H9 (cell line): ENCODE measurements around the gene GAS5. TPM values are rescaled to one million over a fixed set of nuclear protein-coding genes. Genes with fewer than 3 reads are reported as not detected.

Experiments used
- DNase-seq: peaks from one replicate; pipeline ENCODE4 v3.0.0-alpha.2; 2017
- H2AFZ ChIP-seq: one replicate; pipeline ENCODE4 v1.6.1; 2013; ENCODE audit warnings: mild to moderate bottlenecking, low read length, control low read depth, moderate library complexity
- H2AK5ac ChIP-seq: 2 replicates; pipeline ENCODE4 v1.6.1; 2013; ENCODE audit warnings: low read length, control low read depth, mixed read lengths; ENCODE audit not compliant: insufficient read length
- H2BK120ac ChIP-seq: one replicate; pipeline ENCODE4 v1.6.1; 2013; ENCODE audit warnings: low read depth, mild to moderate bottlenecking, low read length, control low read depth, inconsistent platforms; ENCODE audit not compliant: poor library complexity, severe bottlenecking
- H2BK12ac ChIP-seq: 2 replicates; pipeline ENCODE4 v1.6.1; 2013; ENCODE audit warnings: low read length, control low read depth, mixed read lengths, low read depth; ENCODE audit not compliant: insufficient read length
- H2BK15ac ChIP-seq: 2 replicates; pipeline ENCODE4 v1.6.1; 2013; ENCODE audit warnings: low read depth, low read length, control low read depth
- H2BK20ac ChIP-seq: one replicate; pipeline ENCODE4 v1.6.1; 2013; ENCODE audit warnings: low read depth, mild to moderate bottlenecking, low read length, control low read depth, inconsistent platforms; ENCODE audit not compliant: poor library complexity, severe bottlenecking
- H2BK5ac ChIP-seq: 2 replicates; pipeline ENCODE4 v1.6.1; 2013; ENCODE audit warnings: low read length, control low read depth, mixed read lengths; ENCODE audit not compliant: insufficient read length
- H3K14ac ChIP-seq: 2 replicates; pipeline ENCODE4 v1.6.1; 2013; ENCODE audit warnings: low read length, control low read depth; ENCODE audit not compliant: insufficient read depth
- H3K18ac ChIP-seq: 2 replicates; pipeline ENCODE4 v1.6.1; 2013; ENCODE audit warnings: low read depth, mild to moderate bottlenecking, mixed read lengths, low read length, control low read depth; ENCODE audit not compliant: insufficient read length
- H3K23ac ChIP-seq: 2 replicates; pipeline ENCODE4 v1.6.1; 2013; ENCODE audit warnings: low read length, control low read depth, mixed read lengths, low read depth; ENCODE audit not compliant: insufficient read length
- H3K23me2 ChIP-seq: 2 replicates; pipeline ENCODE4 v1.6.1; 2013; ENCODE audit warnings: low read depth, mild to moderate bottlenecking, mixed read lengths, low read length, control low read depth; ENCODE audit not compliant: insufficient read length, poor library complexity, severe bottlenecking
- H3K27ac ChIP-seq: 2 replicates; pipeline ENCODE4 v1.5.1; 2013; ENCODE audit warnings: low read length, control low read depth, mixed read lengths, low read depth; ENCODE audit not compliant: insufficient read length
- H3K27me3 ChIP-seq: 2 replicates; pipeline ENCODE4 v1.6.1; 2013; ENCODE audit warnings: low read length, control low read depth, inconsistent platforms; ENCODE audit not compliant: insufficient read depth
- H3K4ac ChIP-seq: 2 replicates; pipeline ENCODE4 v1.6.1; 2013; ENCODE audit warnings: low read depth, mild to moderate bottlenecking, control low read depth, inconsistent platforms, low read length, moderate library complexity
- H3K4me1 ChIP-seq: 2 replicates; pipeline ENCODE4 v1.6.1; 2013; ENCODE audit warnings: low read length, control low read depth, inconsistent platforms; ENCODE audit not compliant: insufficient read depth
- H3K4me2 ChIP-seq: 2 replicates; pipeline ENCODE4 v1.6.1; 2013; ENCODE audit warnings: low read length, control low read depth, mixed read lengths; ENCODE audit not compliant: insufficient read length, insufficient read depth
- H3K56ac ChIP-seq: 2 replicates; pipeline ENCODE4 v1.6.1; 2013; ENCODE audit warnings: low read depth, mild to moderate bottlenecking, mixed read lengths, low read length, control low read depth; ENCODE audit not compliant: insufficient read length
- H3K79me1 ChIP-seq: 2 replicates; pipeline ENCODE4 v1.6.1; 2013; ENCODE audit warnings: low read depth, mild to moderate bottlenecking, moderate library complexity, low read length, control low read depth, inconsistent platforms; ENCODE audit not compliant: insufficient read depth, poor library complexity, severe bottlenecking
- H3K79me2 ChIP-seq: 2 replicates; pipeline ENCODE4 v1.6.1; 2013; ENCODE audit warnings: low read length, control low read depth, inconsistent platforms; ENCODE audit not compliant: insufficient read depth
- H3K9ac ChIP-seq: 2 replicates; pipeline ENCODE4 v1.6.1; 2013; ENCODE audit warnings: low read length, control low read depth, mixed read lengths; ENCODE audit not compliant: insufficient read length; ENCODE audit errors: extremely low read depth
- H3K9me3 ChIP-seq: one replicate; pipeline ENCODE4 v1.6.1; 2013; ENCODE audit warnings: low read depth, low read length, inconsistent platforms; ENCODE audit not compliant: control insufficient read depth
- H3T11ph ChIP-seq: one replicate; pipeline ENCODE4 v1.6.1; 2013; ENCODE audit warnings: mild to moderate bottlenecking, low read length, control low read depth, inconsistent platforms
- H4K20me1 ChIP-seq: one replicate; pipeline ENCODE4 v1.6.1; 2013; ENCODE audit not compliant: control insufficient read depth, insufficient read length, insufficient read depth
- H4K5ac ChIP-seq: 2 replicates; pipeline ENCODE4 v1.6.1; 2013; ENCODE audit warnings: low read depth, mild to moderate bottlenecking, mixed read lengths, low read length, control low read depth; ENCODE audit not compliant: insufficient read length
- H4K8ac ChIP-seq: replicated peaks from 2 replicates; pipeline ENCODE4 v1.6.1; 2013; ENCODE audit warnings: low read length, control low read depth, mixed read lengths, low read depth; ENCODE audit not compliant: insufficient read length
- H4K91ac ChIP-seq: 2 replicates; pipeline ENCODE4 v1.6.1; 2013; ENCODE audit warnings: low read depth, mild to moderate bottlenecking, moderate library complexity, mixed read lengths, low read length, control low read depth; ENCODE audit not compliant: insufficient read length
- H3K27ac Mint-ChIP-seq, 3 experiments: 2 replicates in 2 of 3; 3 replicates in 1 of 3; pipeline ENCODE4 v1.8.0; 2020 to 2021; ENCODE audit warnings: mixed read lengths in 3 of 3, mild to moderate bottlenecking in 1 of 3, moderate library complexity in 1 of 3
- H3K27me3 Mint-ChIP-seq: 2 replicates; pipeline ENCODE4 v1.8.0; 2021; ENCODE audit warnings: low read depth, mild to moderate bottlenecking, moderate library complexity, mixed read lengths
- H3K36me3 Mint-ChIP-seq, 3 experiments: 2 replicates in 2 of 3; 3 replicates in 1 of 3; pipeline ENCODE4 v1.8.0; 2020 to 2021; ENCODE audit warnings: low read depth in 3 of 3, mixed read lengths in 3 of 3; ENCODE audit not compliant: insufficient read depth in 1 of 3
- H3K4me1 Mint-ChIP-seq, 2 experiments: 2 replicates each; pipeline ENCODE4 v1.8.0; 2020; ENCODE audit warnings: mixed read lengths in 2 of 2
- H3K4me3 Mint-ChIP-seq, 2 experiments: 2 replicates in 1 of 2; 3 replicates in 1 of 2; pipeline ENCODE4 v1.8.0; 2020 to 2021; ENCODE audit warnings: mild to moderate bottlenecking in 2 of 2, mixed read lengths in 2 of 2, moderate library complexity in 1 of 2
- H3K9me3 Mint-ChIP-seq, 2 experiments: 2 replicates in 1 of 2; 3 replicates in 1 of 2; pipeline ENCODE4 v1.8.0; 2020; ENCODE audit warnings: mild to moderate bottlenecking in 2 of 2, mixed read lengths in 2 of 2, moderate library complexity in 1 of 2
- CTCF ChIP-seq: fragments of 200-600 bp; sonication (generic); conservative IDR thresholded peaks from 3 replicates; pipeline ENCODE4 v1.8.0; 2021; ENCODE audit warnings: antibody characterized with exemption, mild to moderate bottlenecking
- WGBS: extraction: QIAGEN DNeasy Blood & Tissue Kit; methylation state at CpG from one replicate; pipeline ENCODE4 v1.1.7; 2013; ENCODE audit warnings: missing lambda C conversion rate, low lambda C conversion rate, mixed read lengths; ENCODE audit not compliant: insufficient read length; ENCODE audit errors: extremely low coverage; 5-methylcytosine and 5-hydroxymethylcytosine counted together
- total RNA-seq: library from RNA; stranded (reverse); gene quantifications from 2 replicates; pipeline ENCODE4 v1.2.1, GENCODE V29; 2021

GAS5 gene
- total RNA-seq, 1 experiment from 2014 or later = 690 TPM

GRCh38 chr1:173866413-173867115 is 1.2 kb downstream of the GAS5 start:
- H3K23me2 ChIP-seq = peaks cover 10% of the 10 kb centered on the region
- peaks cover 0 to 9% of the 10 kb centered on the region in 2 experiments; a peak in 2 of 5 replicates for H3K9me3 Mint-ChIP-seq
- peak overlapping the region; percentile 78; the same call in 1 of the 2 replicates for H3K14ac ChIP-seq
- H2AK5ac ChIP-seq = no peak overlapping the region
- no peaks in the 10 kb centered on the region for H3K27me3 ChIP-seq
- H2BK15ac ChIP-seq = no peak overlapping the region
- H3K79me2 ChIP-seq = peaks cover 16% of the 10 kb centered on the region; the same call in 1 of the 2 replicates
- H3K4me2 ChIP-seq = peak overlapping the region; percentile 51
- H4K91ac ChIP-seq = no peak overlapping the region
- DNase-seq = no peak
- no peak overlapping the region for H4K8ac ChIP-seq
- no peak overlapping the region for H3T11ph ChIP-seq
- peaks cover 3% of the 10 kb centered on the region; the same call in 1 of the 2 replicates for H3K27me3 Mint-ChIP-seq
- no peaks in the 10 kb centered on the region for H3K79me1 ChIP-seq
- H3K9ac ChIP-seq = peak overlapping the region; percentile 98
- TF ChIP-seq CTCF = no peak
- no peaks in the 10 kb centered on the region for H3K4me1 ChIP-seq
- peaks cover 32 to 47% of the 10 kb centered on the region in 2 experiments for H3K4me1 Mint-ChIP-seq
- H3K4ac ChIP-seq = no peak overlapping the region
- H3K9me3 ChIP-seq = no peaks in the 10 kb centered on the region
- no peak overlapping the region for H3K56ac ChIP-seq
- WGBS = no CpG with 5 or more reads among the region's 2 CpGs
- no peak overlapping the region for H2BK12ac ChIP-seq
- no peak overlapping the region for H2BK120ac ChIP-seq
- H3K23ac ChIP-seq = no peak overlapping the region
- H3K27ac Mint-ChIP-seq = peak overlapping the region; percentile 99 to 100 (median 99)
- peaks cover 53 to 71% (median 61%) of the 10 kb centered on the region in 3 experiments for H3K36me3 Mint-ChIP-seq
- H3K4me3 Mint-ChIP-seq = peak overlapping the region; percentile 98 to 99
- H2BK5ac ChIP-seq = no peak overlapping the region
- no peak overlapping the region for H3K18ac ChIP-seq
- H4K20me1 ChIP-seq = no peaks in the 10 kb centered on the region
- peak overlapping the region; percentile 68 for H3K27ac ChIP-seq
- no peak overlapping the region for H4K5ac ChIP-seq
- no peak overlapping the region for H2BK20ac ChIP-seq
- H2AFZ ChIP-seq = no peak overlapping the region
